Neural cell (in vitro differentiated cells): ENCODE results near the gene HEPHL1. TPM values are rescaled to one million over a fixed set of nuclear protein-coding genes. Genes with fewer than 3 reads are reported as not detected.

ENCODE experiments used
- H2AFZ ChIP-seq: fragments of 200-600, 300-800 bp; sonication (generic), shearing (Covaris generic); 2 replicates; pipeline ENCODE4 v1.6.0; 2014; ENCODE audit warnings: low read depth, mild to moderate bottlenecking, antibody characterized with exemption, low read length, moderate library complexity
- H3F3A ChIP-seq: fragments of 200-600 bp; shearing (Covaris generic); 2 replicates; pipeline ENCODE4 v1.6.1; 2016; ENCODE audit warnings: mild to moderate bottlenecking, moderate library complexity, mixed read lengths, antibody characterized with exemption, low read length; ENCODE audit not compliant: insufficient read depth, poor library complexity, severe bottlenecking
- H3K27ac ChIP-seq: fragments of 200-600, 300-800 bp; sonication (generic), shearing (Covaris generic); 2 replicates; pipeline ENCODE4 v1.5.1; 2014; ENCODE audit warnings: mild to moderate bottlenecking, low read length, moderate library complexity
- H3K27me3 ChIP-seq: fragments of 300-800, 200-600 bp; sonication (generic), shearing (Covaris generic); 2 replicates; pipeline ENCODE4 v1.6.0; 2014; ENCODE audit warnings: mild to moderate bottlenecking, low read depth, low read length, moderate library complexity; ENCODE audit not compliant: insufficient read depth
- H3K36me3 ChIP-seq: fragments of 300-800, 200-600 bp; sonication (generic), shearing (Covaris generic); 2 replicates; pipeline ENCODE4 v1.5.1; 2014; ENCODE audit warnings: mild to moderate bottlenecking, antibody characterized with exemption, low read length, moderate library complexity; ENCODE audit not compliant: insufficient read depth
- H3K4me2 ChIP-seq: fragments of 300-800, 200-600 bp; sonication (generic), shearing (Covaris generic); 2 replicates; pipeline ENCODE4 v1.6.0; 2014; ENCODE audit warnings: mild to moderate bottlenecking, low read length
- H3K4me3 ChIP-seq: fragments of 300-800, 200-600 bp; sonication (generic), shearing (Covaris generic); 2 replicates; pipeline ENCODE4 v1.5.1; 2014; ENCODE audit warnings: mild to moderate bottlenecking, low read length, moderate library complexity
- H3K79me2 ChIP-seq: fragments of 200-600 bp; shearing (Covaris generic); replicated peaks from 2 replicates; pipeline ENCODE4 v1.6.0; 2014; ENCODE audit warnings: mild to moderate bottlenecking, low read length, moderate library complexity; ENCODE audit not compliant: insufficient read depth
- H3K9ac ChIP-seq: fragments of 300-800, 200-600 bp; sonication (generic), shearing (Covaris generic); 2 replicates; pipeline ENCODE4 v1.6.1; 2016; ENCODE audit warnings: mild to moderate bottlenecking, low read length, mixed read lengths
- H3K9me2 ChIP-seq: fragments of 200-600 bp; shearing (Covaris generic); 2 replicates; pipeline ENCODE4 v1.6.1; 2016; ENCODE audit warnings: mild to moderate bottlenecking, low read length, mixed read lengths; ENCODE audit not compliant: insufficient read depth
- H3K9me3 ChIP-seq: fragments of 200-600, 300-800 bp; sonication (generic), shearing (Covaris generic); 2 replicates; pipeline ENCODE4 v1.6.1; 2016; ENCODE audit warnings: mild to moderate bottlenecking, mixed run types, low read length, moderate library complexity, mixed read lengths
- H4K20me1 ChIP-seq: fragments of 200-600 bp; shearing (Covaris generic); 2 replicates; pipeline ENCODE4 v1.6.1; 2016; ENCODE audit warnings: mild to moderate bottlenecking, mixed run types; ENCODE audit not compliant: insufficient read depth
- EP300 ChIP-seq: fragments of 450-650 bp; conservative IDR thresholded peaks from 2 replicates; pipeline ENCODE4 v1.6.1; 2014; ENCODE audit warnings: antibody characterized with exemption, mild to moderate bottlenecking, moderate library complexity; ENCODE audit not compliant: poor library complexity, severe bottlenecking
- EZH2 ChIP-seq: fragments of 200-600, 300-800 bp; shearing (Covaris generic), sonication (generic); IDR thresholded peaks from 2 replicates; pipeline ENCODE4 v1.6.1; 2014; ENCODE audit warnings: antibody characterized with exemption, low read length, borderline replicate concordance, mild to moderate bottlenecking; ENCODE audit not compliant: insufficient read depth, poor library complexity, severe bottlenecking
- MXI1 ChIP-seq: fragments of 450-650 bp; conservative IDR thresholded peaks from 2 replicates; pipeline ENCODE4 v1.6.1; 2014; ENCODE audit warnings: antibody characterized with exemption, mild to moderate bottlenecking; ENCODE audit not compliant: poor library complexity, severe bottlenecking
- POLR2AphosphoS5 ChIP-seq: IDR thresholded peaks from 2 replicates; pipeline ENCODE4 v1.6.1; 2012
- RAD21 ChIP-seq: fragments of 450-650 bp; conservative IDR thresholded peaks from 2 replicates; pipeline ENCODE4 v1.6.1; 2014; ENCODE audit warnings: antibody characterized with exemption, mild to moderate bottlenecking, moderate library complexity
- SMC3 ChIP-seq: fragments of 450-650 bp; conservative IDR thresholded peaks from 2 replicates; pipeline ENCODE4 v1.6.1; 2014; ENCODE audit warnings: antibody characterized with exemption, mild to moderate bottlenecking, moderate library complexity; ENCODE audit not compliant: poor library complexity
- TAF1 ChIP-seq: IDR thresholded peaks from 2 replicates; pipeline ENCODE4 v1.6.1; 2012; ENCODE audit warnings: low read depth
- polyA plus RNA-seq: library from polyadenylated mRNA; depleted of rRNA; stranded (reverse); fragments of >200 nt; gene quantifications from 2 replicates; pipeline ENCODE4 v1.2.3, GENCODE V29; 2014
- TF ChIP-seq, protein P1 (sequence below): IDR thresholded peaks from 2 replicates; pipeline ENCODE4 v1.6.1; 2012; ENCODE audit warnings: borderline replicate concordance

Gene HEPHL1
- polyA plus RNA-seq, 1 donor from 2014 or later, result not detected

DNA sequence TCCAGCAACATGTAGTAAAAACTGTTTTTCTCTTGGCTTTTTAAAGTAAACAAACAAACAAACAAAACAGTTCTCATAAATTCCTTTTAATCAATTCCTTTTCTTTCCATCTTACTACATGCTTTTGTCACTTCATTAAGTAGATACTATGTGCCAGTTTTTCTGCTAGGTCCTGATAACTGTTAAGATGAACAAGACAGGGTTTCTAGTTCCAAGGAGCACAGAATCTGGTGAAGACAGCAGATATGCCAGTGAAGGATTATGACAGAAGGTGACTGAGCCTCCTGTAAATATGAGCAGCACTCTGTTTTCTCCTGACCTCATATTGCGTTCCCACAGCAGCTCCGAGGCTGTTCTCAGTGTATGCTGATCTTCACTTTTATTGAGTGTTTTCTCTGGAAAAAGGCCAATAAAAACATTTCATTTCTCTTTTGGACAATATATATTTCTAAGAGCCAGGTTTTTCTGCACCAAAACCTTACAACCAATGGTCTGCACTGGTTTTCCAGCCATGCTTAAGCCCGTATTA, 45.8 kb downstream of the HEPHL1 start:
- Histone ChIP-seq H3K9me2 (no peaks in the 10 kb centered on the region), H3K27ac (no peak overlapping the region), H3K27me3 (no peaks in the 10 kb centered on the region), H3K36me3 (no peaks in the 10 kb centered on the region), H3K4me3 (no peak overlapping the region), H4K20me1 (no peaks in the 10 kb centered on the region), H3K4me2 (no peak overlapping the region), H3K9me3 (no peaks in the 10 kb centered on the region), H2AFZ (no peak overlapping the region), H3K79me2 (no peaks in the 10 kb centered on the region), H3F3A (no peaks in the 10 kb centered on the region), H3K9ac (no peak overlapping the region)
- no peak for TF ChIP-seq TAF1
- TF ChIP-seq EZH2, result no peak
- no peak for TF ChIP-seq POLR2AphosphoS5
- TF ChIP-seq MXI1, result no peak
- no peak for TF ChIP-seq SMC3
- no peak for TF ChIP-seq RAD21
- TF ChIP-seq, protein P1, sequence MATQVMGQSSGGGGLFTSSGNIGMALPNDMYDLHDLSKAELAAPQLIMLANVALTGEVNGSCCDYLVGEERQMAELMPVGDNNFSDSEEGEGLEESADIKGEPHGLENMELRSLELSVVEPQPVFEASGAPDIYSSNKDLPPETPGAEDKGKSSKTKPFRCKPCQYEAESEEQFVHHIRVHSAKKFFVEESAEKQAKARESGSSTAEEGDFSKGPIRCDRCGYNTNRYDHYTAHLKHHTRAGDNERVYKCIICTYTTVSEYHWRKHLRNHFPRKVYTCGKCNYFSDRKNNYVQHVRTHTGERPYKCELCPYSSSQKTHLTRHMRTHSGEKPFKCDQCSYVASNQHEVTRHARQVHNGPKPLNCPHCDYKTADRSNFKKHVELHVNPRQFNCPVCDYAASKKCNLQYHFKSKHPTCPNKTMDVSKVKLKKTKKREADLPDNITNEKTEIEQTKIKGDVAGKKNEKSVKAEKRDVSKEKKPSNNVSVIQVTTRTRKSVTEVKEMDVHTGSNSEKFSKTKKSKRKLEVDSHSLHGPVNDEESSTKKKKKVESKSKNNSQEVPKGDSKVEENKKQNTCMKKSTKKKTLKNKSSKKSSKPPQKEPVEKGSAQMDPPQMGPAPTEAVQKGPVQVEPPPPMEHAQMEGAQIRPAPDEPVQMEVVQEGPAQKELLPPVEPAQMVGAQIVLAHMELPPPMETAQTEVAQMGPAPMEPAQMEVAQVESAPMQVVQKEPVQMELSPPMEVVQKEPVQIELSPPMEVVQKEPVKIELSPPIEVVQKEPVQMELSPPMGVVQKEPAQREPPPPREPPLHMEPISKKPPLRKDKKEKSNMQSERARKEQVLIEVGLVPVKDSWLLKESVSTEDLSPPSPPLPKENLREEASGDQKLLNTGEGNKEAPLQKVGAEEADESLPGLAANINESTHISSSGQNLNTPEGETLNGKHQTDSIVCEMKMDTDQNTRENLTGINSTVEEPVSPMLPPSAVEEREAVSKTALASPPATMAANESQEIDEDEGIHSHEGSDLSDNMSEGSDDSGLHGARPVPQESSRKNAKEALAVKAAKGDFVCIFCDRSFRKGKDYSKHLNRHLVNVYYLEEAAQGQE, result no peak

DNA sequence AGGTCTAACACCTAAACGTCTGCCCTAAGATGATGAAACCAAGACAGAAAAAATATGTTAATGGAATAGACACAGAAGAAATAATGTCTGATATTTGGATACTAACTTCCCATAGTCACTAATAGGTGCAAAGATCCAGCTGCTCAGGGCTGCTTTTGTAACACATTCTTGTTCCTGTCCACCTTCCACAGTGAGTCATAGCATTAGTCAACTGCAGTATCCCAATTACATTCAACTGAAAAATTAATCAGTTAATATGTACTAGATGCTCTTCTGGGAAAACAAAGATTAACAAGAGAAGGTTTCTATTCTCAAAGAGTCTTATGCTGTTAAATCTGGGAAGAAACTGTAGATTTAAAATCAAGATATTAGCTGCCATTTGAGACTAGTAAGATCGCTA, 47.6 kb downstream of the HEPHL1 start:
- Histone ChIP-seq H3K79me2 (no peaks in the 10 kb centered on the region), H3K27ac (no peak overlapping the region), H3F3A (no peaks in the 10 kb centered on the region), H3K9ac (no peak overlapping the region), H3K9me3 (no peaks in the 10 kb centered on the region), H3K9me2 (no peaks in the 10 kb centered on the region), H3K4me3 (no peak overlapping the region), H3K36me3 (no peaks in the 10 kb centered on the region), H3K4me2 (no peak overlapping the region), H3K27me3 (no peaks in the 10 kb centered on the region), H4K20me1 (no peaks in the 10 kb centered on the region), H2AFZ (no peak overlapping the region)
- TF ChIP-seq TAF1, result no peak
- TF ChIP-seq RAD21, result no peak
- no peak for TF ChIP-seq POLR2AphosphoS5
- TF ChIP-seq SMC3, result no peak
- no peak for TF ChIP-seq EP300
- TF ChIP-seq EZH2, result no peak
- TF ChIP-seq, protein P1, result no peak
